SH-SY5Y (cell line): Measurements from ENCODE around the gene MBNL1.

Experiments
- GATA2 ChIP-seq: IDR thresholded peaks from 2 replicates; pipeline ENCODE4 v1.6.1; 2011; ENCODE audit warnings: mild to moderate bottlenecking, low read depth, low read length
- GATA3 ChIP-seq: IDR thresholded peaks from 2 replicates; pipeline ENCODE4 v1.6.1; 2011; ENCODE audit warnings: low read depth, mild to moderate bottlenecking, low read length, moderate library complexity

GRCh38 chr3:152352554-152352953 lies 83.8 kb downstream of the MBNL1 start:
- TF ChIP-seq GATA3: no peak
- TF ChIP-seq GATA2: no peak
